Endothelial cell (in vitro differentiated cells): Measurements from ENCODE around the gene GNPTG. TPM values are rescaled to one million over a fixed set of nuclear protein-coding genes. Genes with fewer than 3 reads are reported as not detected.

Source experiments
- DNase-seq: peaks from one replicate; pipeline ENCODE4 v3.0.0; 2021; ENCODE audit warnings: low spot score
- H3K27ac Mint-ChIP-seq: one replicate; pipeline ENCODE4 v1.8.0; 2021; ENCODE audit warnings: mixed read lengths, inconsistent platforms; ENCODE audit not compliant: unreplicated experiment
- H3K27me3 Mint-ChIP-seq: one replicate; pipeline ENCODE4 v1.8.0; 2021; ENCODE audit warnings: mild to moderate bottlenecking, moderate library complexity, mixed read lengths, inconsistent platforms; ENCODE audit not compliant: unreplicated experiment
- H3K36me3 Mint-ChIP-seq: one replicate; pipeline ENCODE4 v1.8.0; 2021; ENCODE audit warnings: mild to moderate bottlenecking, low read depth, mixed read lengths, inconsistent platforms; ENCODE audit not compliant: unreplicated experiment
- H3K4me1 Mint-ChIP-seq: one replicate; pipeline ENCODE4 v1.8.0; 2021; ENCODE audit warnings: mild to moderate bottlenecking, mixed read lengths, inconsistent platforms; ENCODE audit not compliant: unreplicated experiment
- H3K4me3 Mint-ChIP-seq: one replicate; pipeline ENCODE4 v1.8.0; 2021; ENCODE audit warnings: mild to moderate bottlenecking, mixed read lengths, inconsistent platforms; ENCODE audit not compliant: unreplicated experiment
- H3K9me3 Mint-ChIP-seq: one replicate; pipeline ENCODE4 v1.8.0; 2021; ENCODE audit warnings: mixed read lengths, inconsistent platforms; ENCODE audit not compliant: unreplicated experiment
- CTCF ChIP-seq: fragments of 200-600 bp; sonication (generic); IDR thresholded peaks from one replicate; pipeline ENCODE4 v1.5.0; 2021; ENCODE audit warnings: antibody characterized with exemption; ENCODE audit not compliant: unreplicated experiment
- total RNA-seq: library from RNA; stranded (reverse); fragmentation: NEBNext Ultra II Directional; extraction: Animal tissue kit (Norgen Biotek cat#: 25700); gene quantifications from one replicate; pipeline ENCODE4 v1.2.1, GENCODE V29; 2021; ENCODE audit not compliant: unreplicated experiment

GNPTG gene
- total RNA-seq, 1 donor from 2014 or later = 47.9 TPM

- peaks cover 3% of the 10 kb centered on the region for H3K27me3 Mint-ChIP-seq
- no peak for DNase-seq
- no peaks in the 10 kb centered on the region for H3K4me1 Mint-ChIP-seq
- H3K4me3 Mint-ChIP-seq = no peak overlapping the region
- TF ChIP-seq CTCF = no peak
- H3K36me3 Mint-ChIP-seq = peaks cover 5% of the 10 kb centered on the region
- no peaks in the 10 kb centered on the region for H3K9me3 Mint-ChIP-seq
- H3K27ac Mint-ChIP-seq = no peak overlapping the region
Observed at GRCh38 chr16:1372292-1372950, 20.7 kb downstream of the GNPTG start.

GRCh38 chr16:1374418-1375297 lies 22.9 kb downstream of the GNPTG start:
- TF ChIP-seq CTCF = no peak
- Mint-ChIP-seq H3K9me3 (no peaks in the 10 kb centered on the region), H3K36me3 (peaks cover 9% of the 10 kb centered on the region), H3K27me3 (peaks cover 7% of the 10 kb centered on the region), H3K4me3 (no peak overlapping the region), H3K4me1 (peaks cover 9% of the 10 kb centered on the region), H3K27ac (no peak overlapping the region)
- DNase-seq = no peak

GRCh38 chr16:1375298-1375640 lies 23.5 kb downstream of the GNPTG start:
- H3K4me3 Mint-ChIP-seq = no peak overlapping the region
- no peak for DNase-seq
- no peak overlapping the region for H3K27ac Mint-ChIP-seq
- peaks cover 9% of the 10 kb centered on the region for H3K4me1 Mint-ChIP-seq
- H3K36me3 Mint-ChIP-seq = peaks cover 11% of the 10 kb centered on the region
- TF ChIP-seq CTCF = no peak
- peaks cover 10% of the 10 kb centered on the region for H3K27me3 Mint-ChIP-seq
- H3K9me3 Mint-ChIP-seq = no peaks in the 10 kb centered on the region

DNA sequence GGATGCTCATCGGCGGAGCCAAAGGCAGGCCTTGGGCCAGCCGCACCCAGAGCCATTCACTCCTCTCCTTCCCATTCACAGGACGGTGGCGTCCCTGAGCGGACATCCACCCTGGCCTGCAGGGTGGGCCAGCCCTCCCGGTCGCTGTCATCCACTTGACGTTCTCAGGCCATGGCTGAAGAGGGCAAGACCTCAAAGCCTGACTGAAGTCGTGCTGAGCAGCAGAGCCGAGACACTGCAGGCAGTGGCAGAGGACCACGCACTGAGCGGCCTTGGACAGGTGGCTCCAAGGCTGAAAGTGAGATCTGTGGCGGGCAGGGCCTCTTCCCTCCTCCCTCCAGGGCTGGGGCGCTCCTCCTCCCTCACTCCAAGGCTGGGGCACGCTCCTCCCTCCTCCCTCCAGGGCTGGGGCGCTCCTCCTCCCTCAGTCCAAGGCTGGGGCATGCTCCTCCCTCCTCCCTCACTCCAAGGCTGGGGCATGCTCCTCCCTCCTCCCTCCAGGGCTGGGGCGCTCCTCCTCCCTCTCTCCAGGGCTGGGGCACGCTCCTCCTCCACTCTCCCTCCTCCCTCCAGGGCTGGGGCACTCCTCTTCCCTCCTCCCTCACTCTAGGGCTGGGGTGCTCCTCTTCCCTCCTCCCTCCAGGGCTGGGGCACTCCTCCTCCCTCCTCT lies 24.1 kb downstream of the GNPTG start:
- no peak for TF ChIP-seq CTCF
- no peak for DNase-seq
- H3K9me3 Mint-ChIP-seq = no peaks in the 10 kb centered on the region
- H3K4me3 Mint-ChIP-seq = no peak overlapping the region
- H3K27me3 Mint-ChIP-seq = peaks cover 12% of the 10 kb centered on the region
- H3K36me3 Mint-ChIP-seq = peaks cover 12% of the 10 kb centered on the region
- H3K27ac Mint-ChIP-seq = no peak overlapping the region
- peaks cover 9% of the 10 kb centered on the region for H3K4me1 Mint-ChIP-seq
